OCI-LY1 (cell line): Measurements from ENCODE around the gene OR5K2.

Experiments
- H2AFZ ChIP-seq: fragments of 200-600 bp; sonication (generic), shearing (Covaris generic); 2 replicates; pipeline ENCODE4 v1.6.0; 2014; ENCODE audit warnings: antibody characterized with exemption, mild to moderate bottlenecking, low read length
- H3F3A ChIP-seq: fragments of 200-600 bp; sonication (generic), shearing (Covaris generic); 2 replicates; pipeline ENCODE4 v1.6.0; 2014; ENCODE audit warnings: mild to moderate bottlenecking, antibody characterized with exemption, low read length, moderate library complexity; ENCODE audit not compliant: insufficient read depth
- H3K27ac ChIP-seq: fragments of 200-600 bp; sonication (generic); 2 replicates; pipeline ENCODE4 v1.5.1; 2014; ENCODE audit warnings: low read length, mixed run types, mild to moderate bottlenecking, low read depth; ENCODE audit not compliant: poor library complexity, severe bottlenecking
- H3K27me3 ChIP-seq: fragments of 200-600 bp; sonication (generic); 2 replicates; pipeline ENCODE4 v1.6.0; 2014; ENCODE audit warnings: antibody characterized with exemption, mild to moderate bottlenecking, low read length, moderate library complexity; ENCODE audit not compliant: insufficient read depth
- H3K36me3 ChIP-seq: fragments of 200-600 bp; sonication (generic); 2 replicates; pipeline ENCODE4 v1.6.1; 2014; ENCODE audit warnings: mild to moderate bottlenecking, antibody characterized with exemption, low read length, moderate library complexity, mixed read lengths; ENCODE audit not compliant: insufficient read depth
- H3K4me1 ChIP-seq: fragments of 200-600 bp; sonication (generic); 2 replicates; pipeline ENCODE4 v1.5.1; 2014; ENCODE audit warnings: mild to moderate bottlenecking, low read length, moderate library complexity; ENCODE audit not compliant: insufficient read depth, severe bottlenecking
- H3K4me2 ChIP-seq: fragments of 200-600 bp; sonication (generic), shearing (Covaris generic); 2 replicates; pipeline ENCODE4 v1.6.1; 2014; ENCODE audit warnings: low read length
- H3K4me3 ChIP-seq: fragments of 200-600 bp; sonication (generic); 2 replicates; pipeline ENCODE4 v1.5.1; 2014; ENCODE audit warnings: low read length, low read depth, mild to moderate bottlenecking, mixed read lengths; ENCODE audit not compliant: poor library complexity, severe bottlenecking
- H3K79me2 ChIP-seq: fragments of 200-600 bp; shearing (Covaris generic); 2 replicates; pipeline ENCODE4 v1.6.1; 2016; ENCODE audit warnings: mixed run types, low read length, mixed read lengths; ENCODE audit not compliant: insufficient read depth
- H3K9ac ChIP-seq: fragments of 200-600 bp; sonication (generic), shearing (Covaris generic); 2 replicates; pipeline ENCODE4 v1.6.1; 2014; ENCODE audit warnings: mild to moderate bottlenecking, low read length, mixed read lengths
- H3K9me2 ChIP-seq: fragments of 200-600 bp; sonication (generic), shearing (Covaris generic); 2 replicates; pipeline ENCODE4 v1.6.1; 2014; ENCODE audit warnings: low read depth, mild to moderate bottlenecking, low read length, mixed read lengths
- H3K9me3 ChIP-seq: fragments of 200-600 bp; shearing (Covaris generic); 2 replicates; pipeline ENCODE4 v1.6.1; 2014; ENCODE audit warnings: low read length, mixed read lengths
- H4K20me1 ChIP-seq: fragments of 200-600 bp; sonication (generic), shearing (Covaris generic); 2 replicates; pipeline ENCODE4 v1.6.0; 2016; ENCODE audit warnings: mild to moderate bottlenecking, low read length; ENCODE audit not compliant: insufficient read depth
- EZH2 ChIP-seq: fragments of 200-600 bp; sonication (generic), shearing (Covaris generic); IDR thresholded peaks from 2 replicates; pipeline ENCODE4 v1.8.0; 2017; ENCODE audit warnings: borderline replicate concordance, mixed run types, mild to moderate bottlenecking, antibody characterized with exemption, low read length, moderate library complexity, mixed read lengths
- TF ChIP-seq, protein P1 (sequence below): fragments of 200-600 bp; sonication (generic), shearing (Covaris generic); IDR thresholded peaks from 2 replicates; pipeline ENCODE4 v1.5.1; 2017; ENCODE audit warnings: mild to moderate bottlenecking, antibody characterized with exemption, low read length, moderate library complexity, mixed read lengths

OR5K2 gene

DNA sequence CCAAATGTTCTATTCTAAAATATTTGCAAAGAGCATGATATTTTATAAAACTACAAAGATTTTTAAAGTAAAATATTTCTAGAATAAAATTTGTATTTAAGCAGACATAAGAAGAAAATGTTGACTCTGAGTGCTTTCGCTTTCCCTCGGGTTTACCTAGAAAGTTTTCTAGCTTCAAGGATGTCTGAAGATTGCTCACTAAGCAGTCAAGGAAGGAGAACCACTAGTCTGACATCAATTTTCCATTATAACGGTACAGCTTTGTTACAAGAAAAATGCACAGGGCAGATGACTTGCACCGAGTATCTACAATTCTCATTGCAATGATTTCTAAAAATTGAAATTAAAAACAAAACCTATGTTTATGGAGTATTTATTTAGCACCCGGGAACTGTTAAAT, 48.5 kb downstream of the OR5K2 start:
- H3K4me1 ChIP-seq: peaks cover 22% of the 10 kb centered on the region
- H3F3A ChIP-seq: no peaks in the 10 kb centered on the region
- H3K79me2 ChIP-seq: no peaks in the 10 kb centered on the region
- H3K4me2 ChIP-seq: no peak overlapping the region
- H3K9me3 ChIP-seq: no peaks in the 10 kb centered on the region
- no peaks in the 10 kb centered on the region for H3K27me3 ChIP-seq
- H2AFZ ChIP-seq: no peak overlapping the region
- H3K9ac ChIP-seq: no peak overlapping the region
- H3K9me2 ChIP-seq: no peaks in the 10 kb centered on the region
- TF ChIP-seq EZH2: no peak
- TF ChIP-seq, protein P1, sequence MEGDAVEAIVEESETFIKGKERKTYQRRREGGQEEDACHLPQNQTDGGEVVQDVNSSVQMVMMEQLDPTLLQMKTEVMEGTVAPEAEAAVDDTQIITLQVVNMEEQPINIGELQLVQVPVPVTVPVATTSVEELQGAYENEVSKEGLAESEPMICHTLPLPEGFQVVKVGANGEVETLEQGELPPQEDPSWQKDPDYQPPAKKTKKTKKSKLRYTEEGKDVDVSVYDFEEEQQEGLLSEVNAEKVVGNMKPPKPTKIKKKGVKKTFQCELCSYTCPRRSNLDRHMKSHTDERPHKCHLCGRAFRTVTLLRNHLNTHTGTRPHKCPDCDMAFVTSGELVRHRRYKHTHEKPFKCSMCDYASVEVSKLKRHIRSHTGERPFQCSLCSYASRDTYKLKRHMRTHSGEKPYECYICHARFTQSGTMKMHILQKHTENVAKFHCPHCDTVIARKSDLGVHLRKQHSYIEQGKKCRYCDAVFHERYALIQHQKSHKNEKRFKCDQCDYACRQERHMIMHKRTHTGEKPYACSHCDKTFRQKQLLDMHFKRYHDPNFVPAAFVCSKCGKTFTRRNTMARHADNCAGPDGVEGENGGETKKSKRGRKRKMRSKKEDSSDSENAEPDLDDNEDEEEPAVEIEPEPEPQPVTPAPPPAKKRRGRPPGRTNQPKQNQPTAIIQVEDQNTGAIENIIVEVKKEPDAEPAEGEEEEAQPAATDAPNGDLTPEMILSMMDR: no peak
- no peaks in the 10 kb centered on the region for H3K36me3 ChIP-seq
- H3K4me3 ChIP-seq: no peak overlapping the region
- no peak overlapping the region for H3K27ac ChIP-seq
- no peaks in the 10 kb centered on the region for H4K20me1 ChIP-seq
